22Rv1 (cell line): ENCODE measurements around the gene ERGIC1.

Experiments used
- CTCF ChIP-seq: fragments of 450-650 bp; IDR thresholded peaks from 2 replicates; pipeline ENCODE4 v1.5.1; 2017; ENCODE audit warnings: mild to moderate bottlenecking
- ZFX ChIP-seq: fragments of 450-650 bp; IDR thresholded peaks from 2 replicates; pipeline ENCODE4 v1.6.1; 2017; ENCODE audit warnings: antibody characterized with exemption, borderline replicate concordance

GRCh38 chr5:172835994-172836356, 1.9 kb downstream of the ERGIC1 start:
- TF ChIP-seq CTCF (no peak), ZFX (no peak)
